ENCODE data around the gene TPPP.
"Not testable (repeated sequence)": the region's sequence is repeated elsewhere in the genome, so short reads cannot be mapped to it uniquely, and the experiment has no call there.

GRCh38 chr5:742276-742675, 49.1 kb upstream of the TPPP start:
- not testable (repeated sequence) for TF ChIP-seq EZH2 (IDR thresholded peaks at IDR 0.05; ENCODE audit: low read depth, unreplicated experiment); JUNB (IDR thresholded peaks at IDR 0.05; ENCODE audit: unreplicated experiment); POLR2AphosphoS5 (IDR thresholded peaks at IDR 0.05; ENCODE audit: low read depth); CTCF (conservative IDR thresholded peaks at IDR 0.05; ENCODE audit: low read depth in 2 of 2)

Measured in GM23338 (cell line).